Measurements from ENCODE around the gene ATP5F1D.

The ATP5F1D gene

GRCh38 chr19:1269478-1270212 lies 28.1 kb downstream of the ATP5F1D start:
- peak in 2 of 3 experiments; percentile 75 to 84 for DNase-seq (ENCODE audit: low read depth in 3 of 3)

- DNase-seq (ENCODE audit: low read depth in 3 of 3), result no peak
Observed at GRCh38 chr19:1270213-1270853, 28.8 kb downstream of the ATP5F1D start.

GRCh38 chr19:1270854-1271527 lies 29.4 kb downstream of the ATP5F1D start:
- no peak for DNase-seq (ENCODE audit: low read depth in 3 of 3)

- no peak for DNase-seq (ENCODE audit: low read depth in 3 of 3)
Observed at GRCh38 chr19:1271528-1272422, 30.2 kb downstream of the ATP5F1D start.

GRCh38 chr19:1272423-1273262 lies 31.1 kb downstream of the ATP5F1D start:
- DNase-seq (ENCODE audit: low read depth in 3 of 3), result no peak

- no peak for DNase-seq (ENCODE audit: low read depth in 3 of 3)
Observed at GRCh38 chr19:1273263-1274041, 31.9 kb downstream of the ATP5F1D start.

- no peak for DNase-seq (ENCODE audit: low read depth in 3 of 3)
Observed at GRCh38 chr19:1274081-1274851, 32.7 kb downstream of the ATP5F1D start.

- no peak for DNase-seq (ENCODE audit: low read depth in 3 of 3)
Observed at GRCh38 chr19:1274852-1275259, 33.3 kb downstream of the ATP5F1D start.

GRCh38 chr19:1275260-1275975 lies 33.9 kb downstream of the ATP5F1D start, which contains the start of gene FAM174C:
Gene FAM174C (plus strand): TSS chr19:1275530. CDS start chr19:1275550, 20 bp downstream.
- DNase-seq (ENCODE audit: low read depth in 3 of 3), result peak; percentile 91 to 97 (median 94)

GRCh38 chr19:1275976-1276627 lies 34.6 kb downstream of the ATP5F1D start:
- DNase-seq (ENCODE audit: low read depth in 3 of 3), result no peak

GRCh38 chr19:1276628-1277022 lies 35.1 kb downstream of the ATP5F1D start:
- no peak for DNase-seq (ENCODE audit: low read depth in 3 of 3)

- DNase-seq (ENCODE audit: low read depth in 3 of 3), result no peak
Observed at GRCh38 chr19:1277061-1277460, 35.5 kb downstream of the ATP5F1D start.

- no peak for DNase-seq (ENCODE audit: low read depth in 3 of 3)
Observed at GRCh38 chr19:1278074-1278473, 36.5 kb downstream of the ATP5F1D start.

GRCh38 chr19:1278713-1279660 lies 37.4 kb downstream of the ATP5F1D start:
- no peak for DNase-seq (ENCODE audit: low read depth in 3 of 3)

- peak; percentile 60 to 79 (median 60) for DNase-seq (ENCODE audit: low read depth in 3 of 3)
Observed at GRCh38 chr19:1279782-1280341, 38.3 kb downstream of the ATP5F1D start.

Measured in stimulated activated CD4-positive, alpha-beta T cell treated with anti-CD3 and anti-CD28 coated beads, TNF-alpha, amount 100 ng/mL, for 24 hours (primary cell).